ENCODE measurements around the gene ADAMTS16.

GRCh38 chr5:5302201-5302600 is 162.1 kb downstream of the ADAMTS16 start:
- no peak for TF ChIP-seq CSRNP3 (CRISPR knock-in tag; IDR thresholded peaks at IDR 0.05)
- no peak for TF ChIP-seq PATZ1 (CRISPR knock-in tag; IDR thresholded peaks at IDR 0.05; ENCODE audit: borderline replicate concordance)

Data from SK-N-SH treated with all-trans-retinoic acid at 6 μM for 48 hours (cell line).